ENCODE results near the gene ATF7IP. TPM values are rescaled to one million over a fixed set of nuclear protein-coding genes. Genes with fewer than 3 reads are reported as not detected.

ATF7IP gene
- total RNA-seq, 1 donor from 2014 or later = 15.9 TPM

Other genes with a start within 250 kb of the ATF7IP start
- 0.22 and 0.40 TPM in 2 replicates for gene PLBD1, start 202.2 kb downstream of the ATF7IP start, total RNA-seq